OCI-LY1 (cell line): ENCODE measurements around the gene C17orf114.

Experiments
- H2AFZ ChIP-seq: fragments of 200-600 bp; sonication (generic), shearing (Covaris generic); 2 replicates; pipeline ENCODE4 v1.6.0; 2014; ENCODE audit warnings: antibody characterized with exemption, mild to moderate bottlenecking, low read length
- H3F3A ChIP-seq: fragments of 200-600 bp; sonication (generic), shearing (Covaris generic); 2 replicates; pipeline ENCODE4 v1.6.0; 2014; ENCODE audit warnings: mild to moderate bottlenecking, antibody characterized with exemption, low read length, moderate library complexity; ENCODE audit not compliant: insufficient read depth
- H3K27ac ChIP-seq: fragments of 200-600 bp; sonication (generic); 2 replicates; pipeline ENCODE4 v1.5.1; 2014; ENCODE audit warnings: low read length, mixed run types, mild to moderate bottlenecking, low read depth; ENCODE audit not compliant: poor library complexity, severe bottlenecking
- H3K27me3 ChIP-seq: fragments of 200-600 bp; sonication (generic); 2 replicates; pipeline ENCODE4 v1.6.0; 2014; ENCODE audit warnings: antibody characterized with exemption, mild to moderate bottlenecking, low read length, moderate library complexity; ENCODE audit not compliant: insufficient read depth
- H3K36me3 ChIP-seq: fragments of 200-600 bp; sonication (generic); 2 replicates; pipeline ENCODE4 v1.6.1; 2014; ENCODE audit warnings: mild to moderate bottlenecking, antibody characterized with exemption, low read length, moderate library complexity, mixed read lengths; ENCODE audit not compliant: insufficient read depth
- H3K4me1 ChIP-seq: fragments of 200-600 bp; sonication (generic); 2 replicates; pipeline ENCODE4 v1.5.1; 2014; ENCODE audit warnings: mild to moderate bottlenecking, low read length, moderate library complexity; ENCODE audit not compliant: insufficient read depth, severe bottlenecking
- H3K4me2 ChIP-seq: fragments of 200-600 bp; sonication (generic), shearing (Covaris generic); 2 replicates; pipeline ENCODE4 v1.6.1; 2014; ENCODE audit warnings: low read length
- H3K4me3 ChIP-seq: fragments of 200-600 bp; sonication (generic); 2 replicates; pipeline ENCODE4 v1.5.1; 2014; ENCODE audit warnings: low read length, low read depth, mild to moderate bottlenecking, mixed read lengths; ENCODE audit not compliant: poor library complexity, severe bottlenecking
- H3K79me2 ChIP-seq: fragments of 200-600 bp; shearing (Covaris generic); 2 replicates; pipeline ENCODE4 v1.6.1; 2016; ENCODE audit warnings: mixed run types, low read length, mixed read lengths; ENCODE audit not compliant: insufficient read depth
- H3K9ac ChIP-seq: fragments of 200-600 bp; sonication (generic), shearing (Covaris generic); 2 replicates; pipeline ENCODE4 v1.6.1; 2014; ENCODE audit warnings: mild to moderate bottlenecking, low read length, mixed read lengths
- H3K9me2 ChIP-seq: fragments of 200-600 bp; sonication (generic), shearing (Covaris generic); 2 replicates; pipeline ENCODE4 v1.6.1; 2014; ENCODE audit warnings: low read depth, mild to moderate bottlenecking, low read length, mixed read lengths
- H3K9me3 ChIP-seq: fragments of 200-600 bp; shearing (Covaris generic); 2 replicates; pipeline ENCODE4 v1.6.1; 2014; ENCODE audit warnings: low read length, mixed read lengths
- H4K20me1 ChIP-seq: fragments of 200-600 bp; sonication (generic), shearing (Covaris generic); 2 replicates; pipeline ENCODE4 v1.6.0; 2016; ENCODE audit warnings: mild to moderate bottlenecking, low read length; ENCODE audit not compliant: insufficient read depth
- CTCF ChIP-seq: fragments of 200-600 bp; sonication (generic), shearing (Covaris generic); IDR thresholded peaks from 2 replicates; pipeline ENCODE4 v1.5.1; 2017; ENCODE audit warnings: mild to moderate bottlenecking, antibody characterized with exemption, low read length, moderate library complexity, mixed read lengths
- EZH2 ChIP-seq: fragments of 200-600 bp; sonication (generic), shearing (Covaris generic); IDR thresholded peaks from 2 replicates; pipeline ENCODE4 v1.8.0; 2017; ENCODE audit warnings: borderline replicate concordance, mixed run types, mild to moderate bottlenecking, antibody characterized with exemption, low read length, moderate library complexity, mixed read lengths

The C17orf114 gene

GRCh38 chr17:4802228-4802627, at the start of gene C17orf114:
C17orf114 (minus strand) TSS chr17:4802328.
- H3K9ac ChIP-seq: no peak within 1 kb of the TSS
- no peaks in the 10 kb centered on the region for H3F3A ChIP-seq
- H4K20me1 ChIP-seq: no peaks in the 10 kb centered on the region
- no peaks in the 10 kb centered on the region for H3K9me2 ChIP-seq
- no peak within 1 kb of the TSS for H3K27ac ChIP-seq
- no peak within 1 kb of the TSS for H2AFZ ChIP-seq
- H3K79me2 ChIP-seq: no peaks in the 10 kb centered on the region
- no peak within 1 kb of the TSS for H3K4me2 ChIP-seq
- peaks cover 8% of the 10 kb centered on the region for H3K4me1 ChIP-seq
- H3K36me3 ChIP-seq: peaks cover 17% of the 10 kb centered on the region
- no peaks in the 10 kb centered on the region for H3K27me3 ChIP-seq
- H3K9me3 ChIP-seq: no peaks in the 10 kb centered on the region
- H3K4me3 ChIP-seq: no peak within 1 kb of the TSS
- TF ChIP-seq EZH2 (no peak), CTCF (no peak)

- Histone ChIP-seq H3K4me2 (no peak overlapping the region), H3K27me3 (no peaks in the 10 kb centered on the region), H3K9me3 (no peaks in the 10 kb centered on the region), H2AFZ (no peak overlapping the region), H3K79me2 (no peaks in the 10 kb centered on the region), H3K36me3 (no peaks in the 10 kb centered on the region), H3F3A (no peaks in the 10 kb centered on the region), H3K9ac (no peak overlapping the region), H3K4me3 (no peak overlapping the region), H3K9me2 (no peaks in the 10 kb centered on the region), H4K20me1 (no peaks in the 10 kb centered on the region; the same call in 1 of the 2 replicates), H3K4me1 (no peaks in the 10 kb centered on the region), H3K27ac (no peak overlapping the region)
- TF ChIP-seq EZH2: no peak
- TF ChIP-seq CTCF: no peak
Measured at GRCh38 chr17:4851084-4851483, 49.0 kb upstream of the C17orf114 start.

GRCh38 chr17:4850246-4850645, 48.1 kb upstream of the C17orf114 start:
- Histone ChIP-seq H3K27me3 (no peaks in the 10 kb centered on the region), H3K4me3 (no peak overlapping the region), H3K79me2 (no peaks in the 10 kb centered on the region), H4K20me1 (no peaks in the 10 kb centered on the region; the same call in 1 of the 2 replicates), H3F3A (no peaks in the 10 kb centered on the region), H3K9me3 (no peaks in the 10 kb centered on the region), H3K9ac (no peak overlapping the region), H3K9me2 (no peaks in the 10 kb centered on the region), H3K4me1 (no peaks in the 10 kb centered on the region), H3K4me2 (no peak overlapping the region), H3K27ac (no peak overlapping the region), H3K36me3 (no peaks in the 10 kb centered on the region), H2AFZ (no peak overlapping the region)
- TF ChIP-seq EZH2: no peak
- TF ChIP-seq CTCF: no peak
